CD4-positive, alpha-beta T cell treated with Interleukin-4 for 1 hour (primary cell): ENCODE data around the gene PDE6A.
"Not testable (repeated sequence)": the region's sequence is repeated elsewhere in the genome, so short reads cannot be mapped to it uniquely, and the experiment has no call there.

Experiments used
- DNase-seq, 2 donors: peaks; one replicate each; pipeline ENCODE4 v3.0.0-alpha.2; 2020 to 2022

Gene PDE6A

GRCh38 chr5:149892594-149892993 is 52.0 kb downstream of the PDE6A start:
- no peak for DNase-seq

GRCh38 chr5:149888280-149888679 is 56.3 kb downstream of the PDE6A start:
- DNase-seq: no peak

GRCh38 chr5:149887622-149888183 is 56.9 kb downstream of the PDE6A start:
- DNase-seq: no peak

- DNase-seq: no peak
Observed at GRCh38 chr5:149886692-149887470, 57.7 kb downstream of the PDE6A start.

- no peak for DNase-seq
Observed at GRCh38 chr5:149886060-149886459, 58.5 kb downstream of the PDE6A start.

- no peak for DNase-seq
Observed at GRCh38 chr5:149885513-149885912, 59.1 kb downstream of the PDE6A start.

GRCh38 chr5:149883550-149883949 is 61.0 kb downstream of the PDE6A start:
- no peak for DNase-seq

GRCh38 chr5:149882633-149883032 is 62.0 kb downstream of the PDE6A start:
- DNase-seq: not testable (repeated sequence)

GRCh38 chr5:149881874-149882273 is 62.7 kb downstream of the PDE6A start:
- DNase-seq: no peak

GRCh38 chr5:149881069-149881622 is 63.4 kb downstream of the PDE6A start:
- no peak for DNase-seq

- not testable (repeated sequence) for DNase-seq
Observed at GRCh38 chr5:149879593-149879992, 65.0 kb downstream of the PDE6A start.

GRCh38 chr5:149878371-149878770 is 66.2 kb downstream of the PDE6A start:
- no peak for DNase-seq

GRCh38 chr5:149873896-149874295 is 70.7 kb downstream of the PDE6A start:
- DNase-seq: no peak

- DNase-seq: no peak
Observed at GRCh38 chr5:149872351-149873040, 72.1 kb downstream of the PDE6A start.

GRCh38 chr5:149871471-149871870 is 73.1 kb downstream of the PDE6A start:
- no peak for DNase-seq

GRCh38 chr5:149870697-149871096 is 73.9 kb downstream of the PDE6A start:
- DNase-seq: no peak

GRCh38 chr5:149870232-149870631 is 74.4 kb downstream of the PDE6A start:
- no peak for DNase-seq

- no peak for DNase-seq
Observed at GRCh38 chr5:149869411-149869821, 75.2 kb downstream of the PDE6A start.

GRCh38 chr5:149865746-149866145 is 78.8 kb downstream of the PDE6A start:
- DNase-seq: no peak

GRCh38 chr5:149863830-149864229 is 80.8 kb downstream of the PDE6A start:
- DNase-seq: no peak

GRCh38 chr5:149863176-149863575 is 81.4 kb downstream of the PDE6A start:
- no peak for DNase-seq

GRCh38 chr5:149860801-149861322 is 83.7 kb downstream of the PDE6A start:
- peak; percentile 22 to 26 for DNase-seq

GRCh38 chr5:149859746-149860145 is 84.8 kb downstream of the PDE6A start:
- no peak for DNase-seq
